SU-DHL-6 (cell line): ENCODE data around the gene LRRC3B.

Experiments used
- H2AFZ ChIP-seq: fragments of 200-600 bp; sonication (generic); 2 replicates; pipeline ENCODE4 v1.6.1; 2014; ENCODE audit warnings: low read depth, mild to moderate bottlenecking, moderate library complexity, mixed read lengths, antibody characterized with exemption, low read length; ENCODE audit not compliant: severe bottlenecking
- H3F3A ChIP-seq: fragments of 200-600 bp; shearing (Covaris generic); 2 replicates; pipeline ENCODE4 v1.6.0; 2016; ENCODE audit warnings: antibody characterized with exemption, mild to moderate bottlenecking; ENCODE audit not compliant: insufficient read depth
- H3K27ac ChIP-seq: fragments of 200-600 bp; sonication (generic); 2 replicates; pipeline ENCODE4 v1.5.1; 2016; ENCODE audit warnings: low read depth, mild to moderate bottlenecking, low read length, moderate library complexity, mixed read lengths
- H3K27me3 ChIP-seq: fragments of 200-600 bp; sonication (generic), shearing (Covaris generic); 2 replicates; pipeline ENCODE4 v1.6.0; 2014; ENCODE audit warnings: mild to moderate bottlenecking, low read length
- H3K36me3 ChIP-seq: fragments of 200-600 bp; sonication (generic); 2 replicates; pipeline ENCODE4 v1.6.1; 2014; ENCODE audit warnings: mild to moderate bottlenecking, low read length, mixed read lengths
- H3K4me2 ChIP-seq: fragments of 300-600, 200-600 bp; shearing (Covaris generic), sonication (generic); 2 replicates; pipeline ENCODE4 v1.6.0; 2014; ENCODE audit warnings: low read length, low read depth, mild to moderate bottlenecking; ENCODE audit not compliant: poor library complexity, severe bottlenecking
- H3K4me3 ChIP-seq: fragments of 200-600 bp; sonication (generic); 2 replicates; pipeline ENCODE4 v1.5.1; 2014; ENCODE audit warnings: antibody characterized with exemption, low read length, mild to moderate bottlenecking, mixed read lengths; ENCODE audit not compliant: insufficient read depth, poor library complexity, severe bottlenecking
- H3K79me2 ChIP-seq: fragments of 200-600 bp; sonication (generic); 2 replicates; pipeline ENCODE4 v1.6.1; 2014; ENCODE audit warnings: mild to moderate bottlenecking, low read length, moderate library complexity; ENCODE audit not compliant: insufficient read depth
- H3K9ac ChIP-seq: fragments of 200-600 bp; sonication (generic); 2 replicates; pipeline ENCODE4 v1.7.0; 2014; ENCODE audit warnings: mild to moderate bottlenecking, low read length
- H3K9me2 ChIP-seq: fragments of 200-600 bp; sonication (generic); replicated peaks from 2 replicates; pipeline ENCODE4 v1.6.1; 2014; ENCODE audit warnings: low read length; ENCODE audit not compliant: insufficient read depth
- H3K9me3 ChIP-seq: fragments of 200-600 bp; sonication (generic); 2 replicates; pipeline ENCODE4 v1.6.1; 2014; ENCODE audit warnings: low read length, mixed read lengths; ENCODE audit not compliant: insufficient read depth
- H4K20me1 ChIP-seq: fragments of 200-600 bp; sonication (generic); 2 replicates; pipeline ENCODE4 v1.6.1; 2014; ENCODE audit warnings: low read depth, mild to moderate bottlenecking, antibody characterized with exemption, low read length, moderate library complexity, mixed read lengths
- EZH2phosphoT487 ChIP-seq: fragments of 200-600 bp; sonication (generic), shearing (Covaris generic); conservative IDR thresholded peaks from 2 replicates; pipeline ENCODE4 v1.6.1; 2018; ENCODE audit warnings: mild to moderate bottlenecking, antibody characterized with exemption, low read length, moderate library complexity, mixed read lengths
- TF ChIP-seq, protein P1 (sequence below): fragments of 200-600 bp; sonication (generic); IDR thresholded peaks from one replicate; pipeline ENCODE4 v1.5.1; 2017; ENCODE audit warnings: antibody characterized with exemption, mild to moderate bottlenecking, low read length, moderate library complexity; ENCODE audit not compliant: insufficient read depth, poor library complexity, severe bottlenecking

LRRC3B gene

DNA sequence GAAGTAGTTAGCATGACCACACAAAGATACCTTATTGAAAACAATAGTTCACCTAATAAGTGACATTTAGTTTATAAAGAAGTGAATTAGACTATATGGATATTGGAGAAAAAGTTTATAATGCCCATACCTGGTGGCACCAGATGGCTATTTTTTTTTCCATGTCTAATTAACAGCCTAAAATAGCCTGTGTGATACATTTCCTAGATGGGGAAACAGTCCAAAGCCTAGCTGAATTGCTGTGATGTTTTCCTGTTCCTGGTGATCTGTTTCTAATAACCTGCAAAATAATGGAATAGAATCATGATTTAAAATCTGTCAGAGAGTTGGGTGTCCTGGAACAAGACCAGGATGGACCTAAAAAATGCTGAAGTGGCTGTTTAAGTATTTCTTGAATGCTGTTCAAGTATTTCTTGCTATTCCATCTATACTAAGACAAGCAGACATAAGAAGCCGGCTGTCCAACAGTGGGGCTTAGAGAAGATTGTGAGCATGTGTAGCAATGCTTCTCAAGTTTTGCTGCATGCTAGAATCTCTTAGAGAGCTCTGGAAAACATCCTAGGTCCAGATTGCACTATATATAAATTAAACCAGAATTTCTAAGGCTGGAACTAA lies 31.3 kb downstream of the LRRC3B start:
- H3K4me3 ChIP-seq = no peak overlapping the region
- no peaks in the 10 kb centered on the region for H3K36me3 ChIP-seq
- H3K27ac ChIP-seq = no peak overlapping the region
- H3K4me2 ChIP-seq = no peak overlapping the region
- H3F3A ChIP-seq = no peaks in the 10 kb centered on the region
- H4K20me1 ChIP-seq = no peaks in the 10 kb centered on the region
- H2AFZ ChIP-seq = no peak overlapping the region
- no peak overlapping the region for H3K9ac ChIP-seq
- no peaks in the 10 kb centered on the region for H3K27me3 ChIP-seq
- H3K79me2 ChIP-seq = no peaks in the 10 kb centered on the region
- no peak for TF ChIP-seq EZH2phosphoT487
- TF ChIP-seq, protein P1, sequence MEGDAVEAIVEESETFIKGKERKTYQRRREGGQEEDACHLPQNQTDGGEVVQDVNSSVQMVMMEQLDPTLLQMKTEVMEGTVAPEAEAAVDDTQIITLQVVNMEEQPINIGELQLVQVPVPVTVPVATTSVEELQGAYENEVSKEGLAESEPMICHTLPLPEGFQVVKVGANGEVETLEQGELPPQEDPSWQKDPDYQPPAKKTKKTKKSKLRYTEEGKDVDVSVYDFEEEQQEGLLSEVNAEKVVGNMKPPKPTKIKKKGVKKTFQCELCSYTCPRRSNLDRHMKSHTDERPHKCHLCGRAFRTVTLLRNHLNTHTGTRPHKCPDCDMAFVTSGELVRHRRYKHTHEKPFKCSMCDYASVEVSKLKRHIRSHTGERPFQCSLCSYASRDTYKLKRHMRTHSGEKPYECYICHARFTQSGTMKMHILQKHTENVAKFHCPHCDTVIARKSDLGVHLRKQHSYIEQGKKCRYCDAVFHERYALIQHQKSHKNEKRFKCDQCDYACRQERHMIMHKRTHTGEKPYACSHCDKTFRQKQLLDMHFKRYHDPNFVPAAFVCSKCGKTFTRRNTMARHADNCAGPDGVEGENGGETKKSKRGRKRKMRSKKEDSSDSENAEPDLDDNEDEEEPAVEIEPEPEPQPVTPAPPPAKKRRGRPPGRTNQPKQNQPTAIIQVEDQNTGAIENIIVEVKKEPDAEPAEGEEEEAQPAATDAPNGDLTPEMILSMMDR = no peak
- no peaks in the 10 kb centered on the region for H3K9me2 ChIP-seq
- H3K9me3 ChIP-seq = no peaks in the 10 kb centered on the region

GRCh38 chr3:26655231-26655630 lies 32.7 kb downstream of the LRRC3B start:
- no peaks in the 10 kb centered on the region for H3F3A ChIP-seq
- no peak overlapping the region for H3K27ac ChIP-seq
- no peaks in the 10 kb centered on the region for H3K79me2 ChIP-seq
- H3K4me2 ChIP-seq = no peak overlapping the region
- no peaks in the 10 kb centered on the region for H3K36me3 ChIP-seq
- H4K20me1 ChIP-seq = no peaks in the 10 kb centered on the region
- TF ChIP-seq, protein P1 = no peak
- no peak for TF ChIP-seq EZH2phosphoT487
- no peaks in the 10 kb centered on the region for H3K9me2 ChIP-seq
- H3K27me3 ChIP-seq = no peaks in the 10 kb centered on the region
- H3K4me3 ChIP-seq = no peak overlapping the region
- no peaks in the 10 kb centered on the region for H3K9me3 ChIP-seq
- H2AFZ ChIP-seq = no peak overlapping the region
- no peak overlapping the region for H3K9ac ChIP-seq

DNA sequence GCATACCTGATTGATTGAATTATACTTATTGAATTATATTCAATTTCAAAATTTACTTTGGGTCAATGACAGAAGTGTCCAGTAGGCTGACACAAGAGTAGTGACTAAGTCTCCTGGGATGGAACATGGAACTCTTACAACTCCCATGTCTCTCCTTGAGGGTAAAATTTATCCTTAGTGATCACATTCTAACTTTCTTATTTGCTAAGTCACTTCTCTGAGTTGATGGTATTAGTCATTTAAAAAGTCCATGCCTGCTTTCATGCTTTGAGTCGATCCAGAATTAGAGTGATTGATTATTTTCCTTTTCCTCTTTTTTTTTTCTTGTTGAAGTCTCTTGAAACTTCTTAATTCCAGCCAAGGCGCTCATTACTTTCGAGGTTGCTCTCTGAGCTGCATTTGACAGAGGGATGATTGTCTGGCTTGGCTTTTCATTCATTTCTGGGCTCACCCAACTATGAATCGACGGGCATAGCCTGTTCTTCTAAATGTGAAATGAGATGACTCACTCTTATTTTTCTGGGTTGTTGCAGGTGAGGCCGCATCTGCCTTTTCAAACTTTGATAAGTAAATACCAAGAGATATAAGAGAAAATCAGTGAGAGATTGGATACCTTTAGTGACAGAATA lies 34.9 kb downstream of the LRRC3B start:
- no peak overlapping the region for H3K27ac ChIP-seq
- H3F3A ChIP-seq = no peaks in the 10 kb centered on the region
- no peaks in the 10 kb centered on the region for H3K79me2 ChIP-seq
- no peaks in the 10 kb centered on the region for H3K36me3 ChIP-seq
- H4K20me1 ChIP-seq = no peaks in the 10 kb centered on the region
- H3K4me3 ChIP-seq = no peak overlapping the region
- H3K4me2 ChIP-seq = no peak overlapping the region
- TF ChIP-seq EZH2phosphoT487 = no peak
- TF ChIP-seq, protein P1 = no peak
- no peaks in the 10 kb centered on the region for H3K9me3 ChIP-seq
- H3K27me3 ChIP-seq = no peaks in the 10 kb centered on the region
- H3K9me2 ChIP-seq = no peaks in the 10 kb centered on the region
- H3K9ac ChIP-seq = no peak overlapping the region
- H2AFZ ChIP-seq = no peak overlapping the region
